HUDEP-2 (cell line): ENCODE results near the gene CPSF7.
"Not testable (repeated sequence)": the region's sequence is repeated elsewhere in the genome, so short reads cannot be mapped to it uniquely, and the experiment has no call there.

ENCODE experiments used
- DNase-seq, 76 experiments: peaks; one replicate each; lab custom pipeline; 2025; ENCODE audit not compliant: unreplicated experiment in 76 of 76; lab: John Stamatoyannopoulos, UW

CPSF7 gene

DNA sequence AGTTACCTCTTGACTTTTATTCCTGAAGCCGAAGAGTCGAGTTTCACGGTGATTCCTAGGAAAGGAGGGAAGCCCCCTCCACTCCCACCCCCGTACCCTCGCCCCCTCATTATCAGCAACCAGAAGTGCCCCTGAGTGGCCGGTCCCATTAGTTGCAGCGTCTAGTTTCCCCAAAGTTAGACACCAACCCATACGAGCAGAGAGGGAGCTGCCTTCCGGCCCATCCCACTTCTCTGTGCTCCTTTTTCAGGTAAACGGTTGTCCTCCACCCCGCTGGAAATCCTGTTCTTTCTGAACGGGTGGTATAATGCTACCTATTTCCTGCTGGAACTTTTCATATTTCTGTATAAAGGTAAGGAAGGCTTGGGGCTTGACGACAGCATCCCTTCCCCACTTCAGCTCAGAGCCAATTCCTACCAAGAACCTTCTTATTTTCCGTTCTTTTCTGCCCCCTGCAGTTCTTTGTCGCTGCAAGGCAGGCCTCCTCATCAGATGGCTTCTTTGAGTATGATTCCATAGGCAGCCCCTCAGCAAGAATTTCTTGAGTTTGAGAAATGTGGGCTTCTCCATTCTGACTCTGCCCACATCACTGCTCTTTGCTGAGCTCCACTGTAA is 36.7 kb downstream of the CPSF7 start:
- DNase-seq = peak in 18 of 76 experiments; percentile 3 to 51 (median 12)

DNA sequence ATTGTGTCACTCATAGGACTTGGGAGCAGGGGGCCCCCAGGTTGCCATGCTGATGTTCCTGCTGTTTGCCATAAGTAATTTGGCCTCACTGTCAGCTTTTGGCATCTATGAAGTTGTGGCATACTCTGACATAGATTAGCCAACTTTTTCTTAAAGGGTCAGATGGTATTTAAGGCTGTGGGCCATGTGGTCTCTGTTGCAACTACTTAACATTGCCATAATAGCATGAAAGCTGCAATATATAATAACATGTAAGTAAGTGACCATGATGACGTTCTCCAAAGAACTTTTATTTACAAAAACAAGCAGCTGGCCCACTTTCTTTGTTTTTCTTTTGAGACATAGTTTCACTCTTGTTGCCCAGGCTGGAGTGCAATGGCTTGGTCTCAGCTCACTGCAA is 39.6 kb downstream of the CPSF7 start:
- DNase-seq = no peak

DNA sequence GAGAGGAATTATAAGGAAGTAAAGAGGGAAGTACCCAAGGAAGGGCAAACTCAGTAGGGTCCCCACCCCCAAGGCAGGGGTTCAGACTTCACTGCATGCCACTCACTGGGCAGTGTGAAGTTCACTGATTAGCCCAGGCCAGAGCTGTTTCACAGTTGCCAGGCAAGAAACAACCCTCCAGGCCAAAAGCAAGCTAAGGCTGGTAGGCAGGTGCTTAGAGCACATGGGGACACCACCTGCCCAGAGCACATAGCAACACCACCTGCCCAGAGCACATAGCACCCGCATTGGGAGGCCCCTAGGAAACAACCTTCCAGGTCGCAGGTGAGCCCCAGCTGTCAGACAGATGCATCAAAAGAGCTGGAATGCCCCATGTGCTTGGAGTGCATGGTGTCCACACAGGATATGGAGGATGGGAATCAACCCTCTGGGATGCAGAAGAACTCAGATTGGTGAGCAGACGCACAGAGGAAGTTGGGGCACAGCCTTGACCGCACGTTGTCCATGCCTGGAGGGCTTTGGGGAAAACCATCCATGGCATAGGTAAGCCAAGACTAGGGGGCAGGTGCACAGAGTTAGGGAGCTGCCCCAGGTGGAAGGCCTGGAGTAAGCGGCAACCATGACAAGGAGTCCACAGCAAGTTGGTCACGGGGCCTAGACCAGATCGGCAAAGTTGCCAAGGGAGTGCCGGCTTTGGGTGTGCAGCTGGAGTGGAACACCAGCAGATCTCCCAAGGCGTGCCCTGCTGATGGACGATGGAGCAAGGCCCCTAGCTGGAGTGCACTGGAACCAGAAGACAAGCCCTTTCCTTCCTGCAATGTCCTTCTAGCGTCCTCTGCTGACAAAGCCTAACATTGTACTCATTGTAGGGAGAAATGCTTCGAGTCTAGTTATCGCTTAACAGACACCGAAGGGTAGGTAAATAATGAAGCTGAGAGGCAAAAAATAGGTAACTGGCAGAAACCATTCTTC is 45.2 kb downstream of the CPSF7 start:
- DNase-seq = peak in 32 of 76 experiments; percentile 3 to 60 (median 24)

DNA sequence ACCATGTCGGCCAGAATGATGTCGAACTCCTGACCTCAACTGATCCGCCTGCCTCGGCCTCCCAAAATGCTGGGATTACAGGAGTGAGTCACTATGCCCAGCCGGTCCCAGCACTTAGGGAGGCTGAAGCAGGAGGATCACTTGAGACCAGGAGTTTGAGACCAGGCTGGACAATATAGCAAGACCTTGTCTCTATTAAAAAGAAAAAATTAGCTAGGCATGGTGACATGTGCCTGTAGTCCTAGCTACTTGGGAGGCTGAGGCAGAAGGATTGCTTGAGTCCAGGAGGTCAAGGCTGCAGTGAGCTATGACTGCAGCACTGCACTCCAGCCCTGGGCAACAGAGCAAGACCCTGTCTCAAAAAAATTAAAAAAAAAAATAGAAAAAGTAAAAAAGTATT is 45.9 kb downstream of the CPSF7 start:
- DNase-seq = not testable (repeated sequence)

DNA sequence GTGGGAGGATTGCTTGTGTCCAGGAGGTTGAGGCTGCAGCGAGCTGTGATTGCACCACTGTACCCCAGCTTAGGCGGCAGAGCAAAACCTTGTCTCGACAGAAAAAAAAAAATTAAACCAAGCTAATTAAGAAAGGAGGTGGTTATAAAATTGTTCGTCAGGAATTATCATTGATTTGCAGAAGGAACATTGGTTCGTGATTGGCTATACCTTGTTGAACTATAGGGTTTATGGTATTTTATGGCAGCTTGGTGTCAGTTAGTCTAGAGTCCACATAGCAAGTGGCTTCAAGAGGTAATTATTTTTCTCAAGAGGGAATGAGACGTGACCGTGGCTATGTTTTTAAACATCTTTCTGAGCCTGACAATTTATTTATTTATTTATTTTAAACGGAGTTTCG is 48.9 kb downstream of the CPSF7 start:
- no peak for DNase-seq

DNA sequence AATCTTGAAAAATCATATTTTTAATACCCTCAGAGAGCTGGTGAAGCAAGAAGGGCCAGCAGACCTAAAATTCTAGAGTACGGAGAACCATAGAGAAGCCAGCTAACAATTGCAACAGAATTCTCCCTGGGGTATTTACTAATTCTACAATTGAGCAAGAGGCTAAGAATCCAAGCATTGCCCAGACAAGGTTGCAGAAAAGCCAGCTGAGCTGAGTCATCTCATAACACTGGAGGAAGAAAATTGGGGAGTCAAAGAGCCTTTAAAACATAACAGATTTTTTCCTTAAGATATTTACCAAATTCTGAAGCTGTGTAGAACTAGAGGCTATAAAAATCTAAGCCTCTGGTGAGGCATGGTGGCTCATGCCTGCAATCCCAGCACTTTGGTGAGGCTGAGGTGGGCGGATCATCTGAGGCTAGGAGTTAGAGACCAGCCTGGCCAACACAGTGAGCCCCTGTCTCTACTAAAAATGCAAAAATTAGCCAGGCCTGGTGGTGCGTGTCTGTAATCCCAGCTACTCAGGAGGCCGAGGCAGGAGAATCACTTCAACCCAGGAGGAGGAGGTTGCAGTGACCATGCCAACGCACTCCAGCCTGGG is 51.0 kb downstream of the CPSF7 start:
- no peak for DNase-seq

DNA sequence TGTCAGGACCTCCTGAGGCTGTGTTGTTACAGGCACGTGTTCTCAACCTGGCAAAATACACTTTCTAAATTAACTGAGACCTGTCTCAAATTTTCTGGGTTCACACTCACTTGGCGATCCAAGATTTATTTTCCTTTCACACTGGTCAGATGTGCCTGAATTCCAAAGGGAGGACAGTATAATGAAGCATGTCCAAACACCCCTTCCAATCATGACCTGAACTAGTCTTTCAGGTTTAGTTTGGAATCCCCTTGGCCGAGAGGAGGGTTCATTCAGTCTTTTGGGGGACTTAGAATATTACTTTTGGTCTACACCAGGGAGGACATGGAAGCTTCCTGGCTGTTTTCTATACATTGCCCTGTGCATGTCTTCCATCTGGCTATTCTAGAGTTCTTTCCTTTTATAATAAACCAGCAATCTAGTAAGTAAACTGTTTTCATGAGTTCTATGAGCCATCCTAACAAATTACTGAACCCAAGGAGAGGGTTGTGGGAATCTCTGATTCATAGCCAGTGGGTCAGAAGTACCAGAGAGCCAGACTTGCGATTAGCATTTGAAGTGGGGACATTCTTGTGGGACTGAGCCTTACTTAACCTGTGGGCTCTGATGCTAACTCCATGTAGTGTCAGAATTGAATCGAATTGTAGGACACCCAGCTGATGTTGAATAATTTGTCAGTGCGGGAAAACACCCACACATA is 52.2 kb downstream of the CPSF7 start:
- DNase-seq = no peak

DNA sequence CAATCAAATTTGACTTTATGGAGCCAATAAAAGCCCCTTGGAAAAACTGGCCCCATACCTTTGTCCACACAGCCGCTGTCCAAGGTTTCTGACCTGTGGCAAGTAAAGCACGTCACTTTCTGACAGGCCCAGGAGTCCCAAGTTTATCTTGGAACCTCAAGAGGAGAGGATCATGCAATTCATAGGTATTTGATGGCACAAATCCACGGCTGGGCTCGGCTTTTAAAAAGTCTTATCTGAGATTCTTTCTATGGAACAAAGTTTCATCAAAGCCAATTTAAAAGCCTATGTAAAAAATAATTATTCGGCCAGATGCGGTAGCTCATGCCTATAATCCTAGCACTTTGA is 54.0 kb downstream of the CPSF7 start:
- DNase-seq = no peak

DNA sequence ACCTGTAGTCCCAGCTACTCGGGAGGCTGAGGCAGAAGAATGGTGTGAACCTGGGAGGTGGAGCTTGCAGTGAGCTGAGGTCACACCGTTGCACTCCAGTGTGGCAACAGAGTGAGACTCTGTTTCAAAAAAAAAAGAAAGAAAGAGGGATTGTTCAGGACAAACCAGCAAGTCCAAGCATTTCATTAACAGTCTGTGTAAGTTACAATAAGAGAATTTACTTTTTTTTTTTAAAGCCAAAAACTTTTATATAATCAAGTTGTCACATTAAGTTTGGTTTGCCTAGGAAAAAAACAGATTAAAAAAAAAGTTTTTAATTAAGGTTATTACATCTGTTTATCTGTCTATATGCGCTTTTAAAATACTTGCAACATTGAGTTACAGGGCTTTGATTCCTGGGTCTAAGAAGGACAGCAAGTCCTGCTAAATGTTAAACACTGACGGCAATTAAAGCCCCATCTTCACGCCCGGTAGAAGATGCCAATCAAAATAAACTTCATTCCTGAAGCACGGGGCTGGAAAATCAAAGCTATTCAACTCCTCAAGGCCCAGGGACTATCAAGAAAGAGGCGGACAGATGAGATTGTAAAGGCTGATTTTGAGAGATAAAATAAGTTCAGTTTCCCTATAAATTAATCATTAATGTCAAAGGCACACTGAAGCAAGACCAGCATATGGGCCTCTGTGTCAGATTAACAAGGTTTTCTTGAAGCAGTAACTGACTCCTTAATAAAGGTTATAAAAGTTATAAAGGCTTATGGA is 56.9 kb downstream of the CPSF7 start:
- no peak for DNase-seq

DNA sequence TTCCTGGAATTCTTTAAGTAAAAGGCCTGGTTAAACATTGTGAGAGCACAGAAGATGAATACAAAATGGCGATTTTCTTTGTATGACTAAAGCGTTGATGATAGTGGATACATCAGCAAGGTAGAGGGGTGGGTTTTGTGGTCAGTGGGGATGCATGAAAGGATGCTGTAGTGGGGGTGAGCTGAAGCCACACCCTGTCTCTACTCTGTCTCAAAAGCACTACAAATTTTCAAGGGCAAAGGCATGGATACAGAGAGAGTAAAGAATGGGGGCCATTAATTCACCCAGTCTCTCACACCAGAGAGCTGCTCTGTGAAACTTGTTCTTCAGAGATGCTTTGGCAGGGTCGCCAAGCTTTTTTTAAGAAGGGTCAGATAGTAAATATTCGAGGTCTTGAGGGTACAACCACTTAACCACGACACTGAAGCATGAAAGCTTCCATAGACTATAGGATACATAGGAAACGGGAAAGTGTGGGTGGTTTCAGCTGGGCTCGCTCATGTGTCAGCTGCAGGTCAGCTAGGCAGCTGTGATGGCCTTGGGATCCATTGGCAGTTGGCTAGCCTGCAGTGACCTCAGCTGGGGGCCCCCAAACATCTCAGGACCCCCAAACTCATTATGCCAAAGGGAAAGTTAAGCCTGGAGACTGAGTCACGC is 59.3 kb downstream of the CPSF7 start:
- no peak for DNase-seq

DNA sequence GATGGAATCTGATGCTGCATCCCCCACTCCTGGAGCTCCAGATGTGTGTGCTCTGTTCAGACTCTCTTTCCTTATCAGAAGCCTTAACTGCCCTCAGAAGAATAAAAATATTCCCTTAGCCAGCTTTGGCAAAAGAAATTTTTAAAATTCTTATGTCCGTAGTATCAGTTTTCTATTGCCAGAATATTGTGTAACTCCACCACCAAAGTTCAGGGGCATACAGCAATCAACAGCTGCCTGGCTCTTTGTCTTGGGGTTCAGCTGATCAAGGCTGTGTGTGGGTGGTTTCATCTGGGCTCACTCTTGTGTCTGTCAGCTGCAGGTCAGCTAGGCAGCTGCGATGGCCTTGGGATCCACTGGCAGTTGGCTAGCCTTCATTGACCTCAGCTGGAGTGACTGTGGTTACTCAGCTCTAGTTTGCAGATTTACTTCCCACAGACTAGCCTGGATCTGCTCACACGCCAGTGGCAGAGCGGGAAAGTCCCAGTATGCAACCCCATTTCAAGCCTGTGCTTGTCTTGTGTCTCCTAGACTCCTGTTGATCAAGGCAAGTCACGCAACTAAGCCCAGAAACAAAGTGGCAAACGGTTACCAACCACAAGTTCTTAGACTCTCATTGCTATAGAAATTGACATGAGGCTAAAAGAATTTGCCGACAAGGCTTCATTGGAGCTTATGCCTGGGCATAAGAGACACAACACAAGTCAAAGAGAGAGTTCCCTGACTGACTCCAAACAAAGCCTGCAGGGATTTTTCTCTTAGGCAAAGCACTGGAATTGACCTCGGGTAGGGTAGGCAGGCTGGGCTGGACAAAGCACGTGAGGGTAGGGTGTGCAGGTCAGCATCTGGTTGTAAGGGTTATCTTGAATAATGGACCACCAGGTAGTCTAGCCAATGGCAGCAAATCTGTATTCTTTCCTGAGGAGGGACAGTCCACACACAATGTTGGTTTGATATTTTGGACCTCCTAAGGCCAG is 60.1 kb downstream of the CPSF7 start:
- DNase-seq = no peak

DNA sequence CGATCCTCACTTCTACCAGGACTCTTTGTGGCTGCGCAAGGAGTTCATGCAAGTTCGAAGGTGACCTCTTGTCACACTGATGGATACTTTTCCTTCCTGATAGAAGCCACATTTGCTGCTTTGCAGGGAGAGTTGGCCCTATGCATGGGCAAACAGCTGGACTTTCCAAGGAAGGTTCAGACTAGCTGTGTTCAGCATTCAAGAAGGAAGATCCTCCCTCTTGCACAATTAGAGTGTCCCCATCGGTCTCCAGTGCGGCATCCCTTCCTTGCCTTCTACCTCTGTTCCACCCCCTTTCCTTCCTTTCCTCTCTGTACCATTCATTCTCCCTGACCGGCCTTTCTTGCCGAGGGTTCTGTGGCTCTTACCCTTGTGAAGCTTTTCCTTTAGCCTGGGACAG is 61.1 kb downstream of the CPSF7 start:
- no peak for DNase-seq

DNA sequence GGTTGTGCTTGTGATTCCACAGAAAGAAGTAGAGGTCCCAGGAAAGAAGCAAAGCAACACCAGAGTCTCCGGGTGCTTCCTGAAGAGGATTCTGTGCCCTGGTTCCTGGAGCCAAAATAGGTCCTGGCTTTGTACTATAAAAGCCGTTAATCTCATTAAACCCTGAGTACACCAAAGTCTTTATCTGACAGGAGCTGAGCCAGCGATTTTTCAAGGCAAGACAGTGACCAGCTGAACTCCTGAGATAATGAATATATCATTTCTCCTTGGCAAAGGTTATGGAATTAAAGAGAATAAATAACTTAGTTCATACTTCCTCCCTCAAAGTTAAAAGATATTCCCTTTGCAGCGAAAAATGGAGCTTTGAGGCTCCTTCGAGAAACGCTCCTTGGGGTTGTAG is 62.4 kb downstream of the CPSF7 start:
- DNase-seq = peak in 71 of 76 experiments; percentile 11 to 89 (median 67)

DNA sequence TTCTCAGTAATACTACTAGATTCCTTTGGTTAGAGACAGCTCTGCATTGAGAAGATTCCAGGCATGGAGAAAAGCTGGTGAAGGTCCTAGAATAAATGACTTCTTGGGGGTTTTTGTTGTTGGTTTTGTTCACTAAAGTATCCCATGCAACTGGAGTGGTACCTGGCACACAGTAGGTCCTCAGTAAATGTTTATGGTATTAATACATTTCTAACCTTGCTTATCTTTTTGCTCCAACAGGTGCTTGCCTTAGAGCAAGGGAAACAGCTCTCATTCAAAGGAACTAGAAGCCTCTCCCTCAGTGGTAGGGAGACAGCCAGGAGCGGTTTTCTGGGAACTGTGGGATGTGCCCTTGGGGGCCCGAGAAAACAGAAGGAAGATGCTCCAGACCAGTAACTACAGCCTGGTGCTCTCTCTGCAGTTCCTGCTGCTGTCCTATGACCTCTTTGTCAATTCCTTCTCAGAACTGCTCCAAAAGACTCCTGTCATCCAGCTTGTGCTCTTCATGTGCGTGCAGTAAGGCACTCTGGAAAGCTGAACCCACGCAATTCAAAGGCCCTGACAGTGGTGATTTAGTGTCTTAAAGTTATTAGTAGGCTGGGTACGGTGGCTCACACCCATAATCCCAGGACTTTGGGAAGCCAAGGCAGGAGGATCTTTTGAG is 65.6 kb downstream of the CPSF7 start:
- no peak for DNase-seq

DNA sequence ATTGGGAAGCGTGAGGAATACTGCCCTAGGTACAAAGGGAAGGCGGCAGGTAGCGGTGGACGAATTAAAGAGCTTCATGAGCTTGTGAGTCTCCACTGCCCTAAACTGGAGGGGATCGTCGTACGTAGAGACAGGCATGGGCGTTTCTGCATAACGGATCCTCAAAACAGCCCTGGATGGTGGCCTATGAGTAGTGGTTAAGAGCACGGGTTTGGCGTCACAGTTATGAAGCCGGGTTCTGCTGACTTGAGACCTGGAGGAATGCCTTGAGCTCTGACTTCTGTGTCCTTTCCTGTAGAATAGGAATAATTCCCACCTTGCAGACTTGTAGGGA is 67.3 kb downstream of the CPSF7 start:
- peak in 10 of 76 experiments; percentile 7 to 55 (median 25) for DNase-seq

DNA sequence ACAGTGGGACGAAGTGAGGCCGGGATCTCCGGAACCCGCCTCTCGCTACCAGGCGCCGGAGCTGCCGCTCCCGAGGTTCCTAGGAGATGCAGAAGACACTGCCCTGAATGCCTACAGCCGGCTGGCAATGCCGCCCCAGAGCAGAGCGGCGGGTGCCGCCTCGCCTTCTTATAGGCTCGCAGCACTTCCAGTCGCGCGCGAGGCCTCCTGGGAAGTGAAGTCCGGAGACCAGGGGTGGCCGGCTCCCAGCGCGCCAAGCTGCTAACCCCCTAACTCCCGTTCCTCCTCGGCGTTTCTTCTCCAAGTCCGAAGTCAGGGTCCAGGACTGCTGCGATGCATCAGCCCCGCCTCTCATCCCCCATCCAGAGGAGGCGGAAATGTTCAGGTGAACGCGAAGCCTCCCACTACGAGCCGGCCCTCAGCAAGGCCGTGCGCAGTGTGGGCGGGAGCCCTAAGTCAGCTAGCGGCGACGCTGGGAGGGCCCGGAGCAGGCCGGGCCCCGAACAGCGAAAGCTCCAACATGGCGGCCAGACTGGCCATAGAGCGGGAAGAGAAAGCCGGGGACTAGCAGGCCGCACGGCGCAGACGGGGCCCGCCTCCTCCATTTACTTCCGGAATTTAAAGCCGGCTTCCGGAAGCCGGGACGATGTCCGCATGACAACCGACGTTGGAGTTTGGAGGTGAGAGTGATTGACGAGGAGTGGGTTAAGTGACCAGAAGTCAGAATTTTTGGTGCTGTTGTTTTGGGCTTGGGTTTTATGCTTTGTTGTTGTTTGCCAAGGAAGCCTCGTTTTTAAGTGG is 67.8 kb downstream of the CPSF7 start, which contains the start of the genes CYB561A3 and TMEM138:
TSS of gene CYB561A3 (minus strand) at position 142 of the 801 bp plus-strand sequence. CDS start 5,169 bp downstream, outside the sequence.
TSS of gene TMEM138 (plus strand) at position 634 of the 801 bp plus-strand sequence. CDS start 2,017 bp downstream, outside the sequence.
- DNase-seq = peak in 75 of 76 experiments; percentile 48 to 95 (median 86)

DNA sequence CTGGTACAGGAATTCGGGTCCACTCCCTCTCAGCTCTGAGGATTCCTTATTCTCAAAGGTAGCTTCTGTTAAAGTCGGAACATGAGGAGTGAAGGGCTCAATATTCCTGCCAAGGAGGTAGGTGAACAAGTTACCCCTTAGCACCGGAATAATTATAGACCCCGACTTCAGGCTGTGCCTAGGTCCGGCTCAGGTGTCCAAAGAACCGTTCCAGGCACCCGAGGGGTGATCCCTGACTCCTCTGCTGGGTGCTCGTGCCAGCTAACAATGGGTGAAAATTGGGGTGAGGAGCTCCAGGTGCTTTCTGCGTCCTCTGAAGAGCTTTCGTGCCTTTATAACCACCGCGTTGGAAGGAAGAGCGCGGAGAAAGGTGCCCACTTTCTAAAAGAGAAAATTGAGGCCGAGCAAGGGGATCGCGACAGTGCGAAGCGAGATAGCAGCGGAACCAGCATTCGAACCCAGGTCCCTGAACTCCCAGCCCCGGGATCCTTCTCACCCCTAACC is 68.5 kb downstream of the CPSF7 start:
- DNase-seq = no peak
